ENCODE data around the gene VPS13C.
"Not testable (repeated sequence)": the region's sequence is repeated elsewhere in the genome, so short reads cannot be mapped to it uniquely, and the experiment has no call there.

Gene VPS13C

DNA sequence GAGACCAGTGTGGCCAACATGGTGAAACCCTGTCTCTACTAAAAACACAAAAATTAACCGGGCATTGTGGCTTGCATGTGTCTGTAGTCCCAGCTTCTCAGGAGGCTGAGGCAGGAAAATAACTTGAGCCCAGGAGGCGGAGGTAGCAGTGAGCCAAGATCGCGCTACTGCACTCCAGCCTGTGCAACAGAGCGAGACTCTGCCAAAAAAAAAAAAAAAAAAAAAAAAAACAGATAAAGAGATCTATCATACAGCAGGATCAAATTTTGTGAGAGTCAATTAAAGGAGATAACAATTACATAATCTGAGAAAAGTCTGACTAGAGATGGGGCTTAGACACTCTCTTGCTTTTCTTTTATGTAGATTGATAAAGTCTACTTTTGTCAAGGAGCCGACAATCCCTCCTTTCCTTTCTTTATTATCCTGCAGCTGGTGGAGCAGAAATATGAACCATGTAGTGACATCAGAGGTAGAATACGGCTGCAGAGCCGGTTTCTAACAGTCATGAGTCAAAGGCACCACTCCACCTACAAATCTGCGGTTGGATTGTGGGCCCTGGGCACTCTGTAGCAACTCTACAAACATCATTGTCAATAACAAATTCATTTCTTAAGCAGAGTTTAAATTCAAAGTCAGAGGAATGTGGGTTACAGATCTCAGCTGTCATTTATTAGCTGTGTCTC lies 15.5 kb upstream of the VPS13C start:
- no peak for DNase-seq

DNA sequence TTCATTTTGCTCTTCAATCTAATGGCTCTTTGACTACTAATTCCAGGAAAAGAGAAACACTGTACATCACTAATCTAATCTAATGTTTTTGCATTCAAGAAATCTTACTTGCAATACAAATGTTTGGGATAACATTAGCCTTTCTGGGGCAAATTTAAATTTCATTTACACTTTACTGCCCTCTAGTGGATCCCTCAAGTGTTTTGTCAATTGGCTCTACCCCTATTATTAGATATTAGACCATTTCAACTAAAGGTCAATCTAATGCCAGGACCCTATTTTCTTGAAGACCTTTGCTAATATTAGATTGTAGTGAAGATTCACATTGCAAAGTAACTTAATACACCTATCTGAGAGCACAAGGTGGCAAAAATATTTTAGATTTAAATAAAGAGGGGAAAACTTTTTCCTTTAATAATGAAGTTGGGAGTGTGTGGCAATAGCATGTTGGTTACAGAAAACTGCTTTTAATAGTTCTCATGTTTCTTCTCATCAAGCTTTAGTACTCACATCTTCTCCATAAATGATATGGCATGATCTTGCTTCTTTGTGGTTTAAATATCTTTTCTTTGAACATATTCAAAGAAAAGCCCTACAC lies 11.6 kb upstream of the VPS13C start:
- peak in 1 of 5 experiments; percentile 26 for DNase-seq

DNA sequence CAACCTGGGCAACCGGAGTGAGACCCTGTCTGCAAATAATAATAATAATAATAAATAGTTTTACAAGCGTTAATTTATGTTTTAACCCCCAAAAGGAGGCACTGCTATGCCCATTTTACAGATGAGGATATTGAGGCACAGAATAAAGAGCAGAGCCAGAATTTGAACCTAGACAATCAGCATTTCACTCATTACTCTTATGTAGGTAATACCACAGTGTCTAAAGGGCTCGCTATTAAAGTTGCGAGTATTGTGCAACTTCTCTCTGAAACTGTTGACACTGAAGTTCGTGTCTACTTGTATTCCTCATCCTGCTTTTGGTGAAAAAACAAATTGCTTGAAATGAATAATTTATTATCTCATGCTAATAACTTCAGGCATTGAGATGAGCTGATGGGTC lies 9.3 kb upstream of the VPS13C start:
- no peak for DNase-seq

DNA sequence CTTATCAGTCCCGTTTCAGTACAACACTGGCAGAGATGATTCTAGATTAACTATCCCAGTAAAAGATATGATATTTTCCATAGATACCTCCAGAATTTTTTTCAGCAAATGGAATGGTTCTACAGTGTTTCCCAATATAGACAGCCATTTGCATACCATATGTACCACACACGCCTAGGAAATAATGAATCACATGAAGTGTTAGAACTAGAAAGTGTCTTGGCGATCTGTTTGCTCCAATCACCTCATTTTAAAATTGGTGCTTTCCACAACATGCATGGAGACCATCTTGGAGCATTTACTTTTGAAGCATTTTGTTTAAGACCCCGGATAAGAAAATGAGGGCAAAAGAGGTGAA lies 8.5 kb upstream of the VPS13C start:
- DNase-seq = no peak

DNA sequence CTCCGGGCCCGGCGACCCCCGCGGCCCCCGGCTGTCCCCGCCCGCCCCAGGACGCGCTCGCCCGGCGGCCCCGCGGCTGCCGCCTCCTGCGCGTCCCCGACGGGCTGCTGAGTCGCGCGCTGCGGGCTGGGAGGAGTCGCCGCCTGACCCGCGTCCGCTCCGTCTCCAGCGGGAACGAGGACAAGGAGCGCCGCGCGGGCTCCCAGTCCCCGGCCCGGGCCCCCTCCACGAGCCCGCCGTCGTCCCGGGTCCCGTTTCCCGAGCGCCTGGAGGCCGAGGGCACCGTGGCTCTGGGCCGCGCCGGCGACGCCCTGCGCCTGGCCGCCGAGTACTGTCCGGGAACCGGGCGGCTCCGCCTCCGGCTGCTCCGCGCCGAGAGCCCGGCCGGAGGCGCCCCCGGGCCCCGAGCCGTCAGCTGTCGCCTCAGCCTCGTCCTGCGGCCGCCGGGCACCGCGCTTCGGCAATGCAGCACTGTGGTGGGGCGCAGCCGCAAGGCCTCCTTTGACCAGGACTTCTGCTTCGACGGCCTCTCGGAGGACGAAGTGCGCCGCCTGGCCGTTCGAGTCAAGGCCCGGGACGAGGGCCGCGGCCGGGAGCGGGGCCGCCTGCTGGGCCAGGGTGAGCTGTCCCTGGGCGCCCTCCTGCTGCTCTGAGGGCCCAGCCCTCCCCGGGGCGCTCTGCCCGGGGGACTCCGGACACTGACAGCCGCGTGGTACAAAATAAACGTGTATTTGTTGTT lies 8.0 kb upstream of the VPS13C start:
- DNase-seq = peak in 3 of 5 experiments; percentile 4 to 21 (median 18)

DNA sequence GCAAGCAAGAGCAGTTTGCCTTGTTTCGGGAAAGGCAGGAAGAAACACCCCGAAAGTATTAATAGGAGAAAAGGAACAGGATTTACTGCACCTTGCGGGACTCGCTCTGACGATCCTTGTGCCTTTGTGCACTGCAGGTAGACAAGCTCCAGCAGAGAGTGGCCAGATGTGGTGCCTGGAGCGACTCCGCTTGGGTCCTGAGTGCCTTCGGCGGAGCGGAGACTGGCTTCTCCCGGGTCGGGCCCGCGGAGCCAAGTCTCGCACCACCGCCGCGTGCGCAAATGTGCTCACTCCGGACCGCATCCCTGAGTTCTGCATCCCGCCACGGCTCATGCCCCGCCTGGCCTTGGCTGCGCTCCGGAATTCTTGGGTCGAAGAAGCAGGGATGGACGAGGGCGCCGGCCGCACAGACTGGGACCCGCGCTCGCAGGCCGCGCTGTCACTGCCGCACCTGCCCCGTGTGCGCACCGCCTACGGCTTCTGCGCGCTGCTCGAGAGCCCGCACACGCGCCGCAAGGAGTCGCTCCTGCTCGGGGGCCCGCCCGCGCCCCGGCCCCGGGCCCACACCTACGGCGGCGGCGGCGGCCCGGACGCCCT lies 7.3 kb upstream of the VPS13C start:
- peak in 3 of 5 experiments; percentile 8 to 31 (median 17) for DNase-seq

DNA sequence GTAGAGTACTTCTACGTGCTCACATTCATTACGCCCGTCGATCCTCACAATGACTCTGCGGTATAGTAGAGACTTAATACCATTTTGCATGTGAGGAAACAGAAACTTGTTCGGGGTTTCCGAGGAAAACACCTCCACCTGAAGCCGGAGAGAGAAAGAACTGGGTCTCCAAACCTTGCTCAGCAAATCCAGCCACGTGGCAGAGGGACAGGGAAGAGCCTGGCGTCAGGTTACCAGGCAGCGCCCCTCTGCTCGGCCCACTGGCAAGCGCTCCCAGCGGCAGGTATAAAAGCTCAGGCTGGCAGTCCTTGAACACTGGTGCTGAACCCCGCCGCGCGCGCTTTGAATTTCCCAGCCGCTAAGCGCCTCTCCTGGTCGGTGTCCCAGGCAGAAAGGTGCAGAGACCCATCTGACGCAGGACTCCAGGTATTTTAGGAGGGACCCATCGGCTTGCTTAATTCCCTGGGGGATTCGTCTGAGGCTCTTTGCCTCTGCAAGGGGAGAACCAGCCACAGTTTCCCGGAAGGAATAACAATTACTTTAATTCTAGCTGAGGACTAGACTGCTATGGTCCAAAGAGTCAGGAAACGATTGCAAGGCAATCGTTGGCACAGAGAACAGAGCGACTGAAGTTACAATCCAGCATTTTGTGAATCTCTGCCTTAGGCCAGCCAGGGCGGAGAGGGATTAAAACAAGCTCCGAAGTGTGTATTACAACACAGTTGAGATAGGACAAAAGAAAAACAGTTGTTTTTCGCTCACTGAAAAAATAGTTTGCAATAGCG lies 6.6 kb upstream of the VPS13C start, which contains the start of gene C2CD4A:
TSS of gene C2CD4A (plus strand) at position 315 of the 785 bp plus-strand sequence. CDS start 637 bp downstream, outside the sequence.
- peak; percentile 30 to 53 (median 39) for DNase-seq

DNA sequence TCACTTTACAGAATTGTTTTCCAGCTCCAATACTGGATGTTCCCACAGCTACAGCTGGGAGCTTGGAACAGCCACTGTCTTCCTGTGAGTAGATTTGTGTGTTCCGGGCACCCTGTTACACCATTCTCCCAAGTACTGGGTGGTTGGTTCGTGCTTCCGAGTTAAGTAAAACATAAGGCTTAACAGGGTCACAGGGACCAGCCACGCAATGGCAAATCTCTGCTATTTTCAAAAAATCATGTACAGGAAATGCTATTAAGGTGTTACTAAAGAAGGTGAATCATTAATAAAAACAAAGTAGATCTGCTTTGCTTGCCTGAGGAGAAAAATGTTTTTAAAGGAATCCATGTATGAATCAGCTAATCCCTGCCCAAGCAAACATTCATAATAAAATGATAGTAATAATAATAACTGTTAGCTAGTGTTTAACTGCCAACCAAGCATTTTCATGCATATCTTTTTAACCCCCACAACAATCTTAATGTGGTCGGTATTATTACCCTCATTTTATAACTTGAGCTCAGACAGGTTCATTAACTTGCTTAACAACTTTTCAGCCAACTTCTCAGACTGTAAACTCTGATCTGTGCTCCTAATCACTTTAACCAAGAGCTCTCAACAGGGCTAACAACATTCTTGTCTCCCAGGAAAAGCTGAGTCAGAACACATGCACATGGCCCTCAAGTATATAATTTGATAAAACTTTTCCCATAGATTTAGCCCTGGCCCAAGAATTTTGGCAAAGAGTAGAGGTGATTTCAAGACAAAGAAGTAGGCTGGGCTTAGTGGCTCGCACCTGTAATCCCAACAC lies 3.8 kb upstream of the VPS13C start:
- DNase-seq = no peak

DNA sequence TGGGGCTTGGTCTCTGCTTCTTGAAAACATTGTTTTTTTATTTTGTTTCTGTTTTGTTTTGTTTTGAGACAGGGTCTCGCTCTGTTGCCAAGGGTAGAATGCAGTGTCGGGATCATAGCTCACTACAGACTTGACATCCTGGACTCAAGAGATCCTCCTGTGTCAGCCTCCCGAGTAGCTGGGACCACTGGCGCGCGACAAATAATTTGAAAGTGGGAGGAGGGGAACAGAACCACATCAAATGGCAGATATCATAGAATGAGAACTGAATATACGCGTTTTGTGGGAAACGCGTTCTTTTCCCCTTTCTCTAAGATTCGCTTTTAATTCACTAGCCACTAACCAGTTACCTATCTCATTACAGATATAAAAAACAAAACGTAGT lies 641 bp upstream of the VPS13C start:
- no peak for DNase-seq

DNA sequence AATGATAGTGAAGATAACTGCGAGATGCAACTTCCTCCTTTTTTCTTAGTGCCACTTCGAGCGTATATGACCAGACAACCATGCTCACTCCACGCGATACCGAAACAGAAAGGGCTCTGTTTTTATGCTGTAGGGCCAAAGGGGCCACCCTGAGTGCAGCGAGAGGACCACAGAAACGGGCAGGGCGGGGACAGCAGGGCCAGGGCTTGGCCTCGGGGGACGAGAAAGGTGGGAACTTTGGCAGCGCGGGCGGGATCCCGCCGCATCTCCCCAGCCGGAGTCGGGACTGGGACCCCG lies 483 bp downstream of the VPS13C start:
- DNase-seq = peak; percentile 18 to 87 (median 41)

DNA sequence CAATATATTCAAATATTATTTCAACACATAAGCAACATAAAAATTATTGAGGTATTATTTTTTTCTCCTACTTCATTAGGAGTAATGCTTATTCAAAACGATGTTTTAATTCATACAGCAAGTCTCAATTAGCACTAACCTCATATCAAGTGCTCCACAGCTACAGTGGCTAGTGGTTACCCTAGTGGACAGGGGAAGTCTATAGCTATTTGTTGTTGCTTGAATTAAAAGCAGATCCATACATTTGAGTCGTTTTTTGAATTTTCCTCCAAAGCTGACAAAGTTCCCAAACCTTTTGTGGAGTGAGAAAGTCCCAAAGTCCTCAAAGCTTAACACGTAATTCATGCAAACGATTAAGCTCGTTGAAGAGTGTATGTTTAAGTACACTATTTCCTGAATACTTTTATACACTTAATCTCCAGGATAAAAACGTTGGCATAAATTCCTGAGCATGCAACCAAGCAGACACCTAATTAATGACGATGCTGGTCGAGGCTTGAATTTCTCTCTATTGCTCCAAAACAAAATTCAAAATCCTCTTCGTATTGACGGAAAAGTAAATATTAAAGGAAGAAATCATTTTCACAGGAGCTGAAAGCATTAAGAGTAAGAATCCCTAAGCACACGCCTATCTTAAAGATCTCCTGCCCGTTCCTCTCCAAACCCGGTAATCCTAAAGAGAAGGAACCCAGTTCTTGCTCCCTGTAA lies 985 bp downstream of the VPS13C start:
- DNase-seq = peak in 1 of 5 experiments; percentile 37

DNA sequence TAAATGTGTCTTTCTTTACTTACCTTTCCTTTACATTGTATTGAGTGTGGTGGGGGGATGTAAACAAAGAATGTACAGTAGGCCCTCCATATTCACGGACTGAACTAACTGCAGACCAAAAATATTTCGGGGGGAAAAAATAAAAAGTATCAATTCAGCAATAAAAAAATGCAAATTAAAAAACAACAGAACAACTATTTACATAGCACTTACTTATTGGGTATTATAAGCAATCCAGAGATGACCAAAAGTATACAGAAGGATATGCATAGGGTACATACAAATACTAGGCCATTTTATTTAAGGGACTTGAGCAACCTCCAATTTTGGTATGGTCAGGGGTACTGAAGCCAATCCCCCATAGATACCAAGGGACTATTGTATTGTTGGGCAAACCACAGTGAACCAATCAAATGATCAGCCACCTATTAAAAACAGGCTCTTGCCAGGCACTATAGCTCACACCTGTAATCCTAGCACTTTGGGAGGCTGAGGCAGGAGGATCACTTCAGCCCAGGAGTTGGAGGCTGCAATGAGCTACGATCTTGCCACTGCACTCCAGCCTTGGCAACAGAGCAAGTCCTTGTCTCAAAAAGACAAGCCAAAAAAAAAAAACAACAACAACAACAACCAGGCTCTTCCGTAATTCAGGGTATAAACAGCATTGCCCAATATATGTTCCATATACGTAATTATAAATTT lies 1.8 kb downstream of the VPS13C start:
- DNase-seq = no peak

DNA sequence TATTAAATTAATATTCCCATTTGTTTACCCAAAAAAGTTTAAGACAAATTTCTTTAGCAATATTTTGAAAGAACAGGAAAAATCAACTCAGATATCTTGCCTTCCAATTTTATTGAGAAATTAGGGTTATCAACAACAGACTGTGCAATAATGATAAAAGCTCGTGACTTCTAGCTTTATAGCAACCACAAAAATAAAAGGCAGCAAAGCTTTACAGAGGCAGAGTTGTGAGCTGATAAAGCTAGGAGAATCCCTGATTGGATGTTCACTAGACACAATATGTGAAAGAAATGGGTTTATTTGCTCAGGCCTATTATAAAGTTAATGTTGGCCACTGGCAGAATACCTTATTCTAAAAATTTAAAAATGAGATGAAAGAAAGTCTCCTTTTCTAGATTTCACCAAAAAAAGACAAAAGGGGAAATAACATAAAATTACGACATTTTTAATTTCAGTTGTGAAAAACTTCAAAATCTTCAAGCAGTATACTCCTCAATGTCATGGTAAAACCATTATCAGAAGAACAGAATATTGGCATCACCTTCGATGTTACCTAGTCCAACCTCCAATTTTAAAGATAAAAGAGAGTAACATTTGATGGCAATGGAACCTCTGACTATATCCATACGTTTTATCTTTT lies 2.8 kb downstream of the VPS13C start:
- DNase-seq = no peak

DNA sequence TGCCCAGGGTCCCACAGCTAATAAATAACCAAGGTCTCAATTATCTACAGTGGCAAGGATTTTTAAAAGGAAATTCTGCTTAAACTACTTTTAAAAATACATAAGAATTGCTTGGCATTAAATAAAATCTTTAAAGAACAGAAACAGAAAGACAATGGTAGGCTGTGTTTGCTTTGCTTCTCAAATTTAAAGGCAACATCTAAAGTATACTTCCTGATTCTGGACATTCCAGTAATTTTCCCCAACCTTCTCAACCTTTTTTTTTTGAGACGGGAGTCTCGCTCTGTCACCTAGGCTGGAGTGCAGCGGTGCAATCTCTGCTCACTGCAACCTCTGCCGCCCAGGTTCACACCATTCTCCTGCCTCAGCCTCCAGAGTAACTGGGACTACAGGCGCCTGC lies 5.3 kb downstream of the VPS13C start:
- no peak for DNase-seq

DNA sequence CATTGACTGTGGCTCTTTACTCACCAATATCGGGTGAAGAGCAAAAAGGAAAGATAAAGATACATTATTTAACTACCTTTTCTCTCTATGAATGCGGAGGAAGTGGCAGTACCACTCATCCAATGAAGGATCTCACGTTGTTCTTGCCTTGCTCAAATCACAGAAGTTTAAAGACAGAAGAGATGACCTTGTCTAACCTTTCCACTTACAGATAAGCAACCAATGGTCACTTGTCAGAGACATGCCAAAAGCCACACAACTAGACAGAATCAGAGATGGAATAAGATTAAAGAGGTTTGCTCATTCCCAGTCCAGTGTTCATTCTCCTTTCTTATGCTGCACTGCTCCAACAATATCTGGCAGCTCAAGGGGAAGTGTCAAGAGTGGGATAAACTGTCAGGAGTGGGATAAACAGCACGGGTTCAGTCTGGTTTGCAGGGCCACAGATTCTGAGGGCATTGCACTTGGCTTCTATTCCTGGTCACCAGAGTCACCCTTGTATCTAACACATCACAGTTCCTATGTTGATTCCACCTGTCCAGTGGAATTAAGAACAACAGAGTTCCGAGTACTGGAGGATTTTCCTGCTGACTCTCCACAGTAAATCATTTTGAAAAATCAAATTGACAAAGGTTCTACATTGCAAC lies 6.7 kb downstream of the VPS13C start:
- no peak for DNase-seq

DNA sequence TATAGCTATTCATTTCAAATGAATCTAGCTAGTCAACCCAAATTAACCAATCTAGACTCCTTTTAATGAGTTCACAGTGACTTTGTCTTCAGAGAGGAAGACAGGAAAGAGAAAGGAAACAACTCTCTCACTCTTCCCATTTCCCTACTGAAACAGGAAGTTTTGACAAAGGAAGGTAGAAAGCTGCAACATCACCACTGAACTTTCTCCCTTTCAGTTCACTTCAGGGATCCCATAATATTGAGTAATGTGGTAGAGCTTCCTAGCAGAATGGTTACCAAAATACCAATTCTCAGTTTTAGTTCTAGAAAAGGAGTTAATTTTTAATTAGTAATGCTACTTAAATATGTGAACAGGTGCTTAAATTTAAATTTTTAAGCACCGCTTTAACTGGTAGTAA lies 7.5 kb downstream of the VPS13C start:
- no peak for DNase-seq

DNA sequence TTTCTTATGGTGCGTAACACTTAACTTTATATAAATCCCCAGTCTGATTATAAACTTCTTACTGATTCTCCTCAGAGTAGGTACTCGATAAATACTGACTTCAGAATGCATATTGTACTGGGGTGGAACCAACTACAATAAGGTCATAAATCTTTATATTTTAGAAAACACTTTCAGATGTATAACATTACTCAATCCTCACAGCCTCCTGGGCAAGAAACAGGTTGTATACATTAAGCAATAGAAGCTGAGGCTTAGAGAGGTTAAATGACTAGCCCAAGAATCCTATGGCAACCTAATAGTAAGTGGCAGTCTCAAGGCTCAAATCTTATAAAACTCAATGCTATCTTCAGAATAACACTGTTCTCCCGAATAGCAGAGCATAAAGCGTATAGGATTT lies 9.1 kb downstream of the VPS13C start:
- DNase-seq = no peak

DNA sequence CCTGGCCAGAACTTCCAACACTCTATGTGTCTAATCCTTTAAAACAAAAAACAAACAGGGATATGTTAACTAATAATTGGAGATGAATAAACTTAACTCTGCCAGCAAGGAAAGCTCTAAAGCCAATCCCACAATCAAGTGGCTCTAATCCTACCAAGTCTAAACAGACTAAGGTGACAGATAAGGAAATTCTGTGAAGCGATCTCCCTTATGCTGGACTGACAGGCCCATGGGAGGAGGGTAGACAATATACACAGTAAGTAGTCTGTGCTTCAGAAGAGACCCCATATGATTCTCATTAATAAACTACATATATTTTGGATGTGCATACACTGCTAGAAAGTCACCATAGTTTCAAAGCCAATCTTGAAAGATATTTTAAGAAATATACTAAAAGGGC lies 10.1 kb downstream of the VPS13C start:
- no peak for DNase-seq

DNA sequence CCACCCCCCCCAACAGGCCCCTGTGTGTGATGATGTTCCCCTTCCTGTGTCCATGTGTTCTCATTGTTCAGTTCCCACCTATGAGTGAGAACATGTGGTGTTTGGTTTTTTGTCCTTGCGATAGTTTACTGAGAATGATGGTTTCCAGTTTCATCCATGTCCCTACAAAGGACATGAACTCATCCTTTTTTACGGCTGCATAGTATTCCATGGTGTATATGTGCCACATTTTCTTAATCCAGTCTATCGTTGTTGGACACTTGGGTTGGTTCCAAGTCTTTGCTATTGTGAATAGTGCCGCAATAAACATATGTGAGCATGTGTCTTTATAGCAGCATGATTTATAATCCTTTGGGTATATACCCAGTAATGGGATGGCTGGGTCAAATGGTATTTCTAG lies 12.0 kb downstream of the VPS13C start:
- DNase-seq = not testable (repeated sequence)

Measured in T-helper 2 cell (primary cell).